Pancreas (tissue), 10 donors: ENCODE data around the gene GRK3. TPM values are rescaled to one million over a fixed set of nuclear protein-coding genes. Genes with fewer than 3 reads are reported as not detected.
"Not testable (repeated sequence)": the region's sequence is repeated elsewhere in the genome, so short reads cannot be mapped to it uniquely, and the experiment has no call there.

Experiments
- ATAC-seq, 4 donors: fragments of 200-7000 bp; cut with Tn5 transposase; one replicate each; pipeline versions ENCODE4 v1.8.0 to v1.9.1; 2020; ENCODE audit warnings: mild to moderate bottlenecking in 4 of 4, moderate library complexity in 4 of 4
- DNase-seq, 6 donors: peaks; one replicate each; pipeline ENCODE4 v3.0.0-alpha.2; 2020
- FAIRE-seq: peaks from 2 replicates; lab custom pipeline; 2012; peaks lifted over from hg19 to GRCh38; lab: Jason Lieb, UNC
- H3K27ac ChIP-seq, 4 donors: fragments of 200-600 bp; sonication (generic); 1 replicate in 3 of 4; 2 replicates in 1 of 4; pipeline versions ENCODE4 v1.5.0 to v1.8.0; 2020
- H3K27me3 ChIP-seq, 4 donors: fragments of 200-600 bp; one replicate each; pipeline ENCODE4 v1.8.0; 2021
- H3K36me3 ChIP-seq, 3 donors: fragments of 200-600 bp; sonication (generic) in 1 of 3; one replicate each; pipeline versions ENCODE4 v1.5.0 to v1.8.0; 2020 to 2021
- H3K4me1 ChIP-seq, 3 donors: fragments of 200-600 bp; one replicate each; pipeline ENCODE4 v1.8.0; 2021
- H3K4me3 ChIP-seq, 4 donors: fragments of 200-600 bp; sonication (generic) in 2 of 4; one replicate each; pipeline versions ENCODE4 v1.5.0 to v1.8.0; 2020 to 2021
- H3K9me3 ChIP-seq, 4 donors: fragments of 200-600 bp; one replicate each; pipeline ENCODE4 v1.8.0; 2021
- CTCF ChIP-seq, 4 donors: fragments of 200-600 bp; sonication (generic) in 3 of 4; IDR thresholded peaks; one replicate each; pipeline versions ENCODE4 v1.5.0 to v1.8.0; 2021; ENCODE audit warnings: antibody characterized with exemption in 4 of 4
- WGBS, 2 donors: extraction: QIAGEN DNeasy Blood & Tissue Kit; methylation state at CpG; one replicate each; pipeline ENCODE4 v1.1.7; 2013; 5-methylcytosine and 5-hydroxymethylcytosine counted together
- intact Hi-C, 3 donors: fragments of 100-400 bp; cut with DNase I; formaldehyde crosslinking; loops; one replicate each; pipeline versions ENCODE4 v1.11.1 to v1.14.2; 2022
- polyA plus RNA-seq, 2 donors: library from polyadenylated mRNA; stranded (reverse); fragments of 200-250 nt; gene quantifications; one replicate each; pipeline ENCODE4 v1.2.3, GENCODE V29; 2013
- total RNA-seq, 6 donors: library from RNA; stranded (reverse); fragmentation: NEBNext Ultra II Directional in 4 of 6; extraction: Animal tissue kit (Norgen Biotek cat#: 25700) in 4 of 6; gene quantifications; one replicate each; pipeline versions ENCODE4 v1.2.1 to v1.2.4, GENCODE V29; 2021 to 2023
- donor health status: healthy with polysubstance abuse.
- donor health status: DM: no; HTN: no; CAD: no; lungs with moderate emphysema.
- donor health status: DM: no; HTN: no; CAD: no.
- donor health status: control.
- donor health status: control.
- donor health status: Bipolar disorder and iron deficiency.
- donor health status: DM: yes; HTN: yes; CAD: no.
- donor health status: DM: no; HTN: no; CAD: no.
- donor health status: DM: no; HTN: no; CAD: no.
- donor health status: DM: yes; HTN: yes; CAD: no.

GRK3 gene
- total and polyA plus RNA-seq, 8 donors: 3.5 to 18.1 (median 7.6) TPM

- intact Hi-C loops: no loop called here
- Histone ChIP-seq H3K27ac (peak overlapping the region in 3 of 4 donors; percentile 33 to 76 (median 71)), H3K4me3 (peak overlapping the region; percentile 77 to 95 (median 81)), H3K4me1 (peaks cover 0 to 5% (median 0%) of the 10 kb centered on the region in 3 donors), H3K36me3 (no peaks in the 10 kb centered on the region), H3K9me3 (no peaks in the 10 kb centered on the region), H3K27me3 (no peaks in the 10 kb centered on the region)
- 0 to 1% methylated on average over 25 to 61 of the region's 61 CpGs for WGBS, 2 donors
- ATAC-seq (peak; percentile 3 to 60 (median 28)), FAIRE-seq (no peak), DNase-seq (peak; percentile 11 to 76 (median 38))
- TF ChIP-seq CTCF (IDR thresholded peaks at IDR 0.05): no peak
Measured at GRCh38 chr22:25564979-25565677, 653 bp downstream of the GRK3 start.

DNA sequence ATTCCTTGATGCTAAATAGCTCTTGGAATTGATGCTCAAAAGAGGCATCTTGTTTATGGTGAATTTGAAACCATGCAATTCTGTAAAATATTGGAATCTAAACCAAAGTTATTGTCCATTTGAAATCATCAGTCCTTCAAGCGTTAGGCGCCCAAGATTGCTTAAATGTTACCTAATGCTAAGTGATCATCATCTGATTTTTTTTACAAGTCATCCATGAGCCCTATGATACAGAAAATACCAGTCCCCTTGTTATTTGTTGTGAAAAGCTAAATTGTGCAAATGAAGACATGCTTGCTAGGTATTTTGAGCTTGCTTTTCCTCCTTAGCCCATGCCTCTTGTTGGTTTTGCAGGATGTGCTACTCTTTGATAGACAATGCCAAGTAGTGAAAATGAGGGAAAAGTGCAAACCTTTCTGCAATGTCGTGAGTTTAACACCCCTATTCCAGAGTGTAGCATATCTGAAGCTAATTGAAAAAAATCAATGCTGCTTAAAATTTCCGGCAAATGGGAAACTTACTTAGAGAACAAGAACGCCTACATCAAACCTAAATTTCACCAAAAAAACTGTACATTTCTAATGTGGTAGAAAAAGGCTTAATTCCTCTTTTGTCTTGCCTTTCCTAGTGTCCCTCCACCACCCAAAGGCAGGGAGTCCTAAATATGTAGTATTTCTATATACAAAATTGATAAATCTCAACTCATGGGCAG is 1.9 kb downstream of the GRK3 start:
- no peak for DNase-seq
- 53 to 60% methylated on average over 5 of the region's 5 CpGs for WGBS, 2 donors
- Histone ChIP-seq H3K36me3 (no peaks in the 10 kb centered on the region), H3K4me1 (peaks cover 0 to 5% (median 0%) of the 10 kb centered on the region in 3 donors), H3K9me3 (no peaks in the 10 kb centered on the region), H3K27me3 (no peaks in the 10 kb centered on the region), H3K27ac (peak overlapping the region in 2 of 4 donors; percentile 41 to 42), H3K4me3 (peak overlapping the region in 2 of 4 donors; percentile 83 to 95)
- intact Hi-C loops: no loop called here
- no peak for FAIRE-seq
- ATAC-seq: no peak
- no peak for TF ChIP-seq CTCF (IDR thresholded peaks at IDR 0.05)

- peak overlapping the region in 2 of 4 donors; percentile 41 to 42 for H3K27ac ChIP-seq
- ATAC-seq (no peak), DNase-seq (no peak), FAIRE-seq (peak; percentile 17)
- intact Hi-C loops: no loop called here
- no peaks in the 10 kb centered on the region for H3K9me3 ChIP-seq
- H3K36me3 ChIP-seq: no peaks in the 10 kb centered on the region
- H3K27me3 ChIP-seq: no peaks in the 10 kb centered on the region
- H3K4me3 ChIP-seq: peak overlapping the region in 2 of 4 donors; percentile 83 to 95
- peaks cover 0 to 5% (median 0%) of the 10 kb centered on the region in 3 donors for H3K4me1 ChIP-seq
- 45 to 52% methylated on average over 2 of the region's 2 CpGs for WGBS, 2 donors
- no peak for TF ChIP-seq CTCF (IDR thresholded peaks at IDR 0.05)
Measured at GRCh38 chr22:25566898-25567235, 2.4 kb downstream of the GRK3 start.

DNA sequence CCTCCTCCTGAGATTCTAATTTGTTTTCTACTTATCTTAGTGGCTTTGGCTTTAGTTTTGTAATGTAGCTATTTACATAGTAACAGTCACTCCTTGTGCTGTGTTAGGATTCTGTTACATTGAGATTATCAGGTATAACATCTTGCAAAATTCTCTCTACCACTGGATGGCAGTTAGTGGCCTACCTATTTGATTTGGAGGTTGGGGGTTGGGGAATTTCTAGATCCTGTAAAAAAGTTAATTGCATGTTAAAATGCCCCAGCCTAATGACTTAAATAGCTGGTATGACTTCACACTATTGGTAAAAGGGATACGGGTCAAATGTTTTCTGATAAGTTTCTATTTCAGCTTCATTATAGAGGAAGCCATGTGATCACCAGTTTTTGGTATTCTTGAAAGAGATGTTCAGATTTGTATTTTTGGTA is 2.8 kb downstream of the GRK3 start:
- intact Hi-C loops: no loop called here
- H3K4me1 ChIP-seq: peaks cover 0 to 5% (median 0%) of the 10 kb centered on the region in 3 donors
- H3K36me3 ChIP-seq: no peaks in the 10 kb centered on the region
- DNase-seq (no peak), ATAC-seq (peak in 1 of 4 donors; percentile 10), FAIRE-seq (no peak)
- H3K27me3 ChIP-seq: no peaks in the 10 kb centered on the region
- TF ChIP-seq CTCF (IDR thresholded peaks at IDR 0.05): no peak
- WGBS, 2 donors: 67 to 71% methylated on average over 1 of the region's 1 CpG
- no peaks in the 10 kb centered on the region for H3K9me3 ChIP-seq
- peak overlapping the region in 2 of 4 donors; percentile 83 to 95 for H3K4me3 ChIP-seq
- H3K27ac ChIP-seq: peak overlapping the region in 1 of 4 donors; percentile 42

DNA sequence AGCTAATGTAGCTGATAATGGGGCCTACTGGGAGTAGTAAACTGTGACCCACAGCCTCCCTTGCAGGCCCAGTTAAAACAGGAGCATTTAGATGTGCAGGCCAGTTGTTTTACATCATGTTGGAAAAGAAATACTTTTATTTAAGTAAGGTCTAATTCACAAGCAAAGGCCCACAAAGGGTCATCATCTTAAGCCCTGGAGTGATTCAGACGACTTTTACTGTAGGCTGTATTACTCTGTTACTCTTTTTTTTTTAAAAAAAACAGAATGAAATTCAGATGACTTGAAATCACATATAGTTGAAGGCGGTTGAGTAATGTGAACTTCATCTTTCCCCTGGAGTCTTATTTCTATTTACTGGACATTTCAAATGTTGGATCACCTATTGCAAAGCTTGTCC is 3.6 kb downstream of the GRK3 start:
- H3K27me3 ChIP-seq, H3K4me3 ChIP-seq, H3K4me1 ChIP-seq, H3K27ac ChIP-seq, intact Hi-C loops, DNase-seq, FAIRE-seq, ATAC-seq, H3K9me3 ChIP-seq, H3K36me3 ChIP-seq: not testable (repeated sequence)
- 70 to 71% methylated on average over 2 of the region's 2 CpGs for WGBS, 2 donors
